HPDE6-E6E7 (cell line): ENCODE results near the gene FCN1.
"Not testable (repeated sequence)": the region's sequence is repeated elsewhere in the genome, so short reads cannot be mapped to it uniquely, and the experiment has no call there.

ENCODE experiments used
- DNase-seq: peaks from one replicate; pipeline ENCODE4 v3.0.0; 2011; ENCODE audit warnings: missing footprints; ENCODE audit errors: extremely low spot score

The FCN1 gene

GRCh38 chr9:134917431-134918373, at the start of gene FCN1:
FCN1 (minus strand) TSS chr9:134917912; CDS start chr9:134917871, 41 bp downstream.
- no peak for DNase-seq

DNA sequence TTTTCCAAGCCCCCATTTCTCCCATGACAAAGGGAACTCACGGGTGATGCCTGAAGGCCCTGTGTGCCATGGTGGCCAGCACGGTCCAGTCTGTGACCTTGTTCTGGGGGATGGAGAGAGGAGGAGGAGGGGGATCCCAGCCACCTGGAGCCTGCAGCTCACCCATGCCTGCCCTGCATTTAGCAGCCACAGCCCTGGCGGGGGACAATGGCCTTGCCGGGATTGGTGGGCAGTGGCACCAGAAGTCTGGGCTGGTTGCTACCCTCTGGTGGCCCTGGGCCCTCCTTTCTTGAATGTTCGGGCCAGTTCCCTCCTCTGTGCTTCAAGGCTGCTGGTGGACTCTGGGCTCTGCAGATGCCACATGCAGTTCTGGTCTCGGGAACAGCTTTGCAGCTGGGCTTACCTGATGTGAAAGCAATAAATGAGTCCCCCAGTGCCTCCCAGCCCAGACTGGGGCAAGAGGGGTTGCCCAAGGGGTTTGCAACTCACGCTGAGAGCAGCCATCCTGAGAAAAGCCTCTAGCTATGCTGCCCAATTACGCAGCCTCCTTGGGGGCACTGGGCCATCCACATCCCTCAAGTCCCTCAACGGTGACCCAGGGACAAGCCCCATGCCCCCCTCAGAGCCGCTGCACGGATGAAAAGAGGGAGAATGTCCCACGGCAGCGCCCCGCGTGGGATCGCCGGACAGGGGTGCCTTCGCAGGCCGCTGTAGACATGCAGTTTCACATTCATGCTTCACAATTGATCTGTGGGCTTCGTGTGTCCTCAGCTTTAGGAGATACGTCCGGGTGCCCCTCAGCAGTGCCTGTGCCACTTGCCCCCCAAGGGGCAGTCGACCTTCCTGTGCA, 49.2 kb upstream of the FCN1 start:
- DNase-seq = no peak

DNA sequence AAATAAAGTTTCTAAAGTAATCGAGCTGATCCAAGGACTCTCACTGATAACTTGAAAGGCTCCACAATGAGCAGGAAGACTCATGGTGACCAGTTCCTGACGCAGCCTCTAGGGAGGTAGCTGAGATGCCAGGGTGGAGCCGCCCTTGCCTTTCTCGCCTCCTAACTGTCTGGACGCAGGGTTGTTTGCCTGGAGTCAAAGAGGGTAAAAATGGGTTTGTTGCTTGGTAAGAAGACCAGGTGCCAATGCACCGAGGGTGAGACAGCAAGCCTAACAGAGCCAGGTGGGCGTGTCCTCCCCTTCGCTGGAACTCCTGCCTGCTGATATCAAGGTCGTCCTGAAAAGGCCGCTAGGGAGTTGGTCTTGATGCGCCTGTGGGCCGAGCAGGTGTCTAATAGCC, 48.6 kb upstream of the FCN1 start:
- no peak for DNase-seq

DNA sequence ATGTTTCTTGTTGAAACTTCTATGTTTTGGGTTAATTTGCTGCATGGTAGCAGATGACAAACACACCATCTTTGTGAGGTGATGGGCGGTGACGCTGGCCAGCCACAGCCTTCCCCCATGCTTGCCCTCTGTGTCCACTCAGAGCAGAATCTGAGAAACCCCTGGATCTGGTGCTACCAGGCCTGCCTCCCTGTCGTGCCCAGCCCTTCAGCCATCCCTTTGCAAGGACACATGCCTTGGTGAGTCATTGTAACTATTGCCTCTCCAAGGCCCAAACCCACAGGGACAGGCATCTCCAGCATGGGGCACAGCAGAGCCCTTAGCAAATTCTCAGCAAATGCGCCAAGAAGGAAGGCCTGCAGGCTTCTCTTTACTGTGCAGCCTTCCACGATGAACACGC, 48.1 kb upstream of the FCN1 start:
- no peak for DNase-seq

- no peak for DNase-seq
Observed at GRCh38 chr9:134965411-134965810, 47.7 kb upstream of the FCN1 start.

DNA sequence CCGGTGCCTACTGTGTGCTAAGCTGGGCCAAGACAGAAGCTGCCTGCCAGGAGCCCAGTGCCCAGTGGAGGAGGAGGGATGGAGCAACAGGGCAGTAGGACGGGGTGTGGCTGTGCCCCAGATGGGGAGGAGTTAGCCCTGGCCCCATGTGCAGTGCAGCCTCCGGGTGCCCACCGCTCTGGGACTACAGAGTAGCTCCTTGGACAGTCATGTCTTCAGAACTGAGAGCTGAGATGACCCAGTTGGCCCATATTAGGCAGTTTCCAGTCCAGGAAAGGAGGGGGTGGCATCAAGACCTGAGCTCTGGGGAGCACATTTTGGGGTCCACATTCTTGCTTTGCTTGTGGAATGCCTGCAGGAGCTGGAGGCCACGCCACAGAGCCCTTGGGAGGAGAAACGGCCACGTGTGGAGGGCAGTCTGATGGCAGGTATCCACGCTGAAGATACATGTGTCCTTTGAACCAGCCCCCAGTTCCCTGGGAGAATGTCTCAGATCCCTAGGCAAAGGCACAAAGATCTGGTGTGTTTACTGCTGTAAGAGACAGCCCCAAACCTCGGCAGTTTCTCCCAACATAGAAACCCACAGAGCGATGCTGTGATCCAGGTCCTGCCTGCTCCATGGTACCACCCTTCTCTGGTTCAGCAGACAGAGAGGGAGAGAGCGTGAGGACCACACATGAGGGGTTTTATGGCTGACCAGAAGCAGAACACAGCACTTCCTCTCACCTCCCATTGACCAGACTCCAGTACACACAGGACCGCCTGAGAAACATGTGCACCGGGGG, 46.8 kb upstream of the FCN1 start:
- DNase-seq = no peak

- no peak for DNase-seq
Observed at GRCh38 chr9:134963546-134963945, 45.8 kb upstream of the FCN1 start.

GRCh38 chr9:134962973-134963364, 45.3 kb upstream of the FCN1 start:
- no peak for DNase-seq

DNA sequence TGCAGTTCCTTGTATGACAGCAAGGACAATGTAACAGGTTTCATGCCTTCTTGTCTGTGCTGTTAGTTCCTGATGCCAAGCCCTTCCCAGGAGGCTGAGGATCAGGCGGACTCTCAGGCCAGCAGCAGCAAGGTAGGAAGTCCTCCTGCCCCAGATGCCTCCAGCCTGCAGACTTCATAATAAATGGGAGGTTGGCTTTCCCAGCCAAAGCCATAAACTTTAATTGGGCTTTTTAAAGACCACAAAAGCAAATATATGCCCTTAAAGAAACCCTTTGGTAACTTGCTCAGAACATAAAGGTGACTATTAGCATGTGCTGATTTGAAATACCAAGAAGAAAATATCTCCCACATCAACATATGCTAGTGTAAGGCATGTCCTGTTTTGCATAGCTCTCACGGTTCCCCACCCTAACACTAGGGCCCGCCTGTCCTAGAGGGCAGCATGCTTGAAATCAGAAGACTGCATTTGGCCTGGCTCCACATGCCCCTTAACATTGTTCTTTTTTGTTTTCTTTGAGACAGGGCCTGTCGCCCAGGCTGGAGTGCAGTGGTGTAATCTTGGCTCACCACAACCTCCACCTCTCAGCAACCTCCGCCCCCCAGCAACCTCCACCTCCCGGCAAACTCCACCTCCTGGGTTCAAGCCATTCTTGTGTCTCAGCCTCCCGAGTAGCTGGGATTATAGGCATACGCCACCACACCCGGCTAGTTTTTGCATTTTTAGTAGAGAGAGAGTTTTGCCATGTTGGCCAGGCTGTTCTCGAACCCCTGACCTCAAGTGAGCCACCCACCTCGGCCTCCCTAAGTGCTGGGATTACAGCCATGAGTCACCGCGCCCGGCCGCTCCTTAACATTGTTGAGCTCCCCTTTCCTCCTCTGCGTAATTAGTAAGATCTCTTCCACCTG, 44.6 kb upstream of the FCN1 start:
- DNase-seq = no peak

GRCh38 chr9:134961331-134962064, 43.8 kb upstream of the FCN1 start:
- no peak for DNase-seq

DNA sequence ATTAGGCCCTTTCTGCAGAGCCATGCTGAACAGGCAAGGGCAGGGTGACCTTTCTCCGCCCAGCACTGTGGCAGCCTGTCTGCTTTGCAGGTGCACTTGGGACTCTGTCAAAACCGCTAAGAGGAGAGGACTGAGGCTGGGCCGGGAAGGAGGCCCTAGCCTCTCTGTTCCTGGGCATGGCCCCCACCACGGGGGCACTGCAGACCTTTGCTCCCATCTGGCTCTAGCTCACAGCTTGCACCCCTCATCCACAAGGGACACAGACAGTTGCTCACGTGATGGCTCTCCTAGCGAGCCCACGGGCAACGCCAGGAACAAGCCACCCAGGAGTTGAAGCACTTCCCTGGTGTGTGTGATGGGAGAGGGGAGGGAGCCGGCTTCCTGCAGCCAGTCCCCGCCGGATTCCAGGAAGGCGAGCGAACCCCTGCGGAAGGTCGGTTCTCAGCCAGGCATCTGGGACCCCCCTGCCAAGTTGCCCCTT, 43.0 kb upstream of the FCN1 start:
- DNase-seq = no peak

GRCh38 chr9:134959971-134960310, 42.2 kb upstream of the FCN1 start:
- DNase-seq = no peak

DNA sequence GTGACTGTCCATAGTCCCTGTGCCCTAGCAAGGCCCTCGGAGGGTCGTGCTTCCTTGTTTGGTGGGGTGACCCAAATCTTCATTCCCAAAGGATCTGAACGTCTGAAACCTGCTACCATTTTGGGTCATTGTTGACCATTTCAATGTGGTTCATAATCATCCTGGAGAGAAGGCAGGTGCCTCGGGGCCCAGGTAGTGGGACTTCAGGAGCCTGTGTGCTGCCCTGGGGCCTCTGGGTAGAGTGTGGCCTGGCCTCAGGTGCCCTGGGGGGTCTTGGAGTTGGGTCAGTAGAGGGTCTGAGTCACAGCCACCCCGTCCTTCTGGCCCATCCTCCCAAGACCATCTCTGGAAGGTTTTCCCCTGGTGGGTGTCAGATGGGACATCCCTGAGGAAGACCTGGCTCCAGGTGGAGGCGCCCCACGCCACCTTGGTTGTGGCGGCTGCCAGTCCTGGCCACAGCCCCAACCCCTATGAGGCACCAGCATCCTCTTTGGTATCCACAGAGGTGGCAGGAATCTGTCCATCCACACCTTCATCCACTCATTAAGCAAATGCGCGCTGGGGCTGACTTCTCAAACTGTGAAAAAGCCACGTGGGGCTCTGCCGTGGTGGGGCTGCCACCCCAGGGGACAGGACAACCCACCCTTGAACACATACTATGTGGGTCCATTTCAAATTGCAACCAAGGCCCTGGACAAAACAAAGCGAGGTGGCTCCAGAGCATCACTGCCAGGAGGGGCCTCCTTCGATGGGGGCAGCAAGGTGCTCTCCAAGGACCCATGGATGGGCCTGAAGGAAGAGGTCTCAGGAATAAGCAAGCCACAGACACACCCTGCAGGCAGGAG, 41.6 kb upstream of the FCN1 start:
- DNase-seq = no peak

DNA sequence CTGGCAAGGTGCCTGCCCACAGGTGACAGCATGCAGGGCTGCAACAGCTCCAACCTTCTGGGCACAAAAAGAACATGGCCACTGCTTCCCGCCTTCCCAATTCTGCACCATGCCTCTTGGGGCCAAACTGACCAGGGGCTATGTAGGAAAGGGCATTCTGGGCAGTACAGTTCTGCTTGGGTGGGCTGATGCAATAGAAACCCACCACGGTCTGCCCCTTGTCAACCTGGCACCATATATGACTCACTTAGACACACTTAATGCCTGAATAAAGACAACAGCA, 40.2 kb upstream of the FCN1 start:
- DNase-seq = no peak

- no peak for DNase-seq
Observed at GRCh38 chr9:134957165-134957944, 39.6 kb upstream of the FCN1 start.

GRCh38 chr9:134956387-134956786, 38.7 kb upstream of the FCN1 start:
- not testable (repeated sequence) for DNase-seq

GRCh38 chr9:134955801-134956200, 38.1 kb upstream of the FCN1 start:
- DNase-seq = no peak

- DNase-seq = no peak
Observed at GRCh38 chr9:134955156-134955555, 37.4 kb upstream of the FCN1 start.

- no peak for DNase-seq
Observed at GRCh38 chr9:134951994-134952393, 34.3 kb upstream of the FCN1 start.
